HEK293T (cell line): ENCODE results near the gene MTA1.

ENCODE experiments used
- CTCF ChIA-PET: fragments of 350-600 bp; formaldehyde crosslinking; extraction: SDS; loops from one replicate; lab custom pipeline; 2021; ENCODE audit warnings: antibody characterized with exemption, inconsistent platforms; lab: Yijun Ruan, JAX
- POLR2A ChIA-PET: fragments of 350-600 bp; formaldehyde crosslinking; extraction: SDS; loops from one replicate; lab custom pipeline; 2020; ENCODE audit warnings: antibody characterized with exemption, inconsistent platforms; lab: Yijun Ruan, JAX
- DNase-seq: peaks from one replicate; pipeline ENCODE4 v3.0.0; 2012; ENCODE audit warnings: mixed read lengths; ENCODE audit errors: extremely low spot score
- ARNT ChIP-seq: fragments of 450-650 bp; IDR thresholded peaks from 2 replicates; pipeline ENCODE4 v1.6.1; 2017; ENCODE audit warnings: mild to moderate bottlenecking
- BHLHE40 ChIP-seq: fragments of 450-650 bp; IDR thresholded peaks from 2 replicates; pipeline ENCODE4 v1.6.1; 2016; ENCODE audit warnings: mild to moderate bottlenecking, moderate library complexity, borderline replicate concordance
- CTBP1 ChIP-seq: fragments of 450-650 bp; IDR thresholded peaks from 2 replicates; pipeline ENCODE4 v1.6.1; 2016; ENCODE audit warnings: borderline replicate concordance
- ELF4 ChIP-seq: fragments of 450-650 bp; IDR thresholded peaks from 2 replicates; pipeline ENCODE4 v1.6.1; 2017; ENCODE audit warnings: antibody characterized with exemption
- FOXA1 ChIP-seq: fragments of 450-650 bp; IDR thresholded peaks from 2 replicates; pipeline ENCODE4 v1.6.1; 2016; ENCODE audit warnings: mild to moderate bottlenecking
- FOXK2 ChIP-seq: fragments of 450-650 bp; IDR thresholded peaks from 2 replicates; pipeline ENCODE4 v1.6.1; 2016; ENCODE audit warnings: mild to moderate bottlenecking
- FOXM1 ChIP-seq: fragments of 450-650 bp; IDR thresholded peaks from 2 replicates; pipeline ENCODE4 v1.6.1; 2017; ENCODE audit warnings: mild to moderate bottlenecking, borderline replicate concordance
- HDGF ChIP-seq: fragments of 450-650 bp; IDR thresholded peaks from 2 replicates; pipeline ENCODE4 v1.6.1; 2017; ENCODE audit warnings: antibody characterized with exemption, borderline replicate concordance
- L3MBTL2 ChIP-seq: fragments of 450-650 bp; conservative IDR thresholded peaks from 2 replicates; pipeline ENCODE4 v1.6.1; 2016; ENCODE audit warnings: mild to moderate bottlenecking
- LEF1 ChIP-seq: fragments of 450-650 bp; IDR thresholded peaks from 2 replicates; pipeline ENCODE4 v1.6.1; 2017; ENCODE audit warnings: mild to moderate bottlenecking, borderline replicate concordance
- NFRKB ChIP-seq: fragments of 450-650 bp; IDR thresholded peaks from 2 replicates; pipeline ENCODE4 v1.6.1; 2016; ENCODE audit warnings: mild to moderate bottlenecking, moderate library complexity
- SP1 ChIP-seq: fragments of 450-650 bp; IDR thresholded peaks from 2 replicates; pipeline ENCODE4 v1.6.1; 2017
- SUZ12 ChIP-seq: fragments of 450-650 bp; IDR thresholded peaks from 2 replicates; pipeline ENCODE4 v1.6.1; 2016; ENCODE audit warnings: mild to moderate bottlenecking
- TARDBP ChIP-seq: fragments of 450-650 bp; IDR thresholded peaks from 2 replicates; pipeline ENCODE4 v1.6.1; 2016
- ZNF384 ChIP-seq: fragments of 450-650 bp; IDR thresholded peaks from 2 replicates; pipeline ENCODE4 v1.6.1; 2016
- TF ChIP-seq, protein P1 (sequence below): fragments of 450-650 bp; IDR thresholded peaks from 2 replicates; pipeline ENCODE4 v1.6.1; 2016

MTA1 gene

GRCh38 chr14:105384605-105385321 lies 34.9 kb upstream of the MTA1 start:
- no peak for DNase-seq
- no peak for TF ChIP-seq ZNF384
- no peak for TF ChIP-seq L3MBTL2
- no peak for TF ChIP-seq ELF4
- TF ChIP-seq TARDBP = no peak
- TF ChIP-seq SUZ12 = no peak
- no peak for TF ChIP-seq CTBP1
- POLR2A ChIA-PET = interaction anchor here (0.8 kb wide), 1 partner anchor 13 kb away, joined by 3 read pairs; no protein-coding TSS in a partner anchor
- CTCF ChIA-PET = no interaction called here

DNA sequence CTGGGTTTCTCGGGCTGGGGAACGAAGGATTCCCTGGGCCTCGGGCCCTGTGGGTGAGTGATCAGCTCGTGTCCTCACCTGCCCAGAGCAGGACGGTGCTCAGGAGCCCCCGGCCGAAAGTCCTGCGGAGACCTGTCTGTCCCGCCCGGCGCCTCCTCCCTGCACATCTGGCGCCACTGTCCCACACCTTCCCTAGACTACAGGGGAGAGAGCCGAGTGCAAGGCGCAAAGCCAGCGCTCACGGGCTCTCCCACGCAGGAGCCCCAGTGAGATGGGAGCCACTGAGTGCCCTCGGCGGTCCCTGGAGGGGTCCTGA lies 34.3 kb upstream of the MTA1 start:
- CTCF ChIA-PET = no interaction called here
- no peak for TF ChIP-seq L3MBTL2
- no peak for TF ChIP-seq FOXA1
- TF ChIP-seq SUZ12 = no peak
- TF ChIP-seq CTBP1 = no peak
- TF ChIP-seq FOXM1 = no peak
- no peak for TF ChIP-seq FOXK2
- TF ChIP-seq HDGF = no peak
- TF ChIP-seq SP1 = no peak
- TF ChIP-seq LEF1 = no peak
- no peak for TF ChIP-seq TARDBP
- DNase-seq = no peak
- POLR2A ChIA-PET = no interaction called here

- ChIA-PET POLR2A (no interaction called here), CTCF (no interaction called here)
- DNase-seq = no peak
- no peak for TF ChIP-seq FOXM1
- TF ChIP-seq CTBP1 = no peak
- no peak for TF ChIP-seq SUZ12
- no peak for TF ChIP-seq HDGF
- TF ChIP-seq SP1 = no peak
- no peak for TF ChIP-seq TARDBP
- no peak for TF ChIP-seq ELF4
- TF ChIP-seq, protein P1, sequence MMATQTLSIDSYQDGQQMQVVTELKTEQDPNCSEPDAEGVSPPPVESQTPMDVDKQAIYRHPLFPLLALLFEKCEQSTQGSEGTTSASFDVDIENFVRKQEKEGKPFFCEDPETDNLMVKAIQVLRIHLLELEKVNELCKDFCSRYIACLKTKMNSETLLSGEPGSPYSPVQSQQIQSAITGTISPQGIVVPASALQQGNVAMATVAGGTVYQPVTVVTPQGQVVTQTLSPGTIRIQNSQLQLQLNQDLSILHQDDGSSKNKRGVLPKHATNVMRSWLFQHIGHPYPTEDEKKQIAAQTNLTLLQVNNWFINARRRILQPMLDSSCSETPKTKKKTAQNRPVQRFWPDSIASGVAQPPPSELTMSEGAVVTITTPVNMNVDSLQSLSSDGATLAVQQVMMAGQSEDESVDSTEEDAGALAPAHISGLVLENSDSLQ = no peak
These were observed 33.8 kb upstream of the MTA1 start for GRCh38 chr14:105385698-105386365.

DNA sequence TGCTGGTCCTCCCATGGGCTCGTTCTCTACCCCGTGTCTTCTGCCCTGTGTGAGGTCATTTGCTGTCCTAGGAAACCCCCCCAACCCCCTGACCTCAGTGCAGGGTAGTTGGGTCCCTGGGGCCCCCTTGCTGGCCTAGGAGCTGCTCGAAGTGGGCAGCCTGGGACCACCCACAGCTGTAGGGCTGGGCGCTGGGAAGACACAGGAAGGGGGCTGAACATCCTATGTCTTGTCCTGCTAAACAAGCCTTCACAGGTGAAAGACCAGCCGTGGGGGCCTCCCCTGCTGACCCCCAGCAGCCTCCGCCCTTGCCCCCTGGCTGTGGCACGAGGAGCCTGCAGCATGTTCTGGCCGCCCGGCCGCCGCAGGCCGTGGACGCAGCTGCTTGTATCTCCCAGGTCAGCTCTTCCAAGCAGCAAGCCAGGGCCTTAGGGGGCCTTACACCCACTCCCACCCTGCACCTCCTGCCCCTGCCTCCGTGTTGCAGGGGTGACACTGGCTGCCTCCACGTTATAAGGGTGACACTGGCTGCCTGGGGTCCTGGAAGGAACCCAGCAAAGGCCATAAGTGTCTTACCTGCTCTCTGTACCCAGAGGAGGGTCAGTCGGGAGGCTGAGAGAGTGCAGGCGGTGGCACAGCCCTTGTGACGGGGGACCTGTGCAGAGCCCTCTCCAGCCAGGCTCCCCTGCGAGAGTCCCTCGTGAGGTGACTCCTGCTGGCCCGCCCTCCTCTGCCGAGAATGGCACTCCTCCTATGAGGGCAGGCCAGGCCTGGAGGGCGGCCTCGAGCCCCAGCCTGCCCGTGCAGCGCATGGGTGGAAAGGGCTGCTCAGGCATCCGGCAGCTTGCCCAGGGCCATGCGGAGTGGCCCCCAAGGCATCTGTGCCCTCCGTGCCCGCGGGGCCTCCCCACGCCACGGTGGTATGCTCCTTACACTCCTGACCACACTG lies 32.8 kb upstream of the MTA1 start:
- CTCF ChIA-PET = no interaction called here
- POLR2A ChIA-PET = no interaction called here
- TF ChIP-seq ARNT = no peak
- no peak for TF ChIP-seq L3MBTL2
- no peak for TF ChIP-seq FOXA1
- no peak for TF ChIP-seq HDGF
- TF ChIP-seq, protein P1 = no peak
- no peak for TF ChIP-seq ELF4
- TF ChIP-seq SUZ12 = no peak
- TF ChIP-seq LEF1 = no peak
- TF ChIP-seq SP1 = no peak
- TF ChIP-seq FOXK2 = no peak
- no peak for TF ChIP-seq BHLHE40
- TF ChIP-seq NFRKB = no peak
- no peak for TF ChIP-seq CTBP1
- no peak for TF ChIP-seq TARDBP
- DNase-seq = no peak

DNA sequence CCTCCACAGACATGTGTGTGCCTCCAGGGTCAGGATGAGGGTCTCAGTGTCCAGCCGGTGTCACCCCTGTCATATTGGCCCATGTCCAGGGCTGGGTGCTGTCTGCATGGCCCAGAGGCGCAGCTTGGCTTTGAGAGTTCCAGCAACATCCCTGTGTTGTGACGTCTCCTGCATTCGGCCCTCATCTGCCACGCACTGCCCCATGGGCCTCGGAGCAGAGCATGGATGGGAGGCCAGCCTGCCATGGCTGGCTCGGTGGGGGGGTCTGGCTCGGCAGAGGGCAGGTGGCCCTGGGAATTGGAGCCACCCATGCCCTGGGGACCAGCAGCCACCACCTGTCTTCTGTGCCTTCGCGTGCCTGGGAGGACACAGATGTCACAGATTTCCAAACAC lies 32.1 kb upstream of the MTA1 start:
- TF ChIP-seq NFRKB (no peak), ARNT (no peak), ELF4 (no peak), FOXK2 (no peak), FOXM1 (no peak), SUZ12 (no peak), HDGF (no peak), BHLHE40 (no peak), FOXA1 (no peak)
- TF ChIP-seq, protein P1 = no peak
- DNase-seq = no peak
- CTCF ChIA-PET = no interaction called here
- POLR2A ChIA-PET = no interaction called here
